ENCODE results near the gene PPP2R3A.
"Not testable (repeated sequence)": the region's sequence is repeated elsewhere in the genome, so short reads cannot be mapped to it uniquely, and the experiment has no call there.

Gene PPP2R3A

DNA sequence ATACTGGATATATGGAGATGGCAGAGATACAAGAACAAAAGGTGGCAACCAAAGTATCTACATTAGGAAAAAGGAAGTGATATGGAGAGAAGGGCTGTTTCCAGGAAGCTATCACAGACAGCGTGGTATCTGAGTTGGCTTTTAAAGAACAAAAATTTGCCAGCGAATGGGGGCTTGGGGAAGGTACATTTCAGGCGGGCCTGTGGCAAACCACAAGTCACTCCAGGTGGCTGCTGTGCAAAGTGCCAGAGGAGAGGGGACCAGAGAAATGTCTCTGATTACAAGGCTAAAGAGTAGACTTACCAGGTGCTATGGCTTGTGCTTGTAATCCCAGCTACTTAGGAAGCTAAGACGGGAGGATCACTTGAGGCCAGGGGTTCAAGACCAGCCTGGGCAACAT is 139.5 kb downstream of the PPP2R3A start:
- DNase-seq, result no peak

- DNase-seq, result no peak
Observed at GRCh38 chr3:136106101-136106500, 140.6 kb downstream of the PPP2R3A start.

DNA sequence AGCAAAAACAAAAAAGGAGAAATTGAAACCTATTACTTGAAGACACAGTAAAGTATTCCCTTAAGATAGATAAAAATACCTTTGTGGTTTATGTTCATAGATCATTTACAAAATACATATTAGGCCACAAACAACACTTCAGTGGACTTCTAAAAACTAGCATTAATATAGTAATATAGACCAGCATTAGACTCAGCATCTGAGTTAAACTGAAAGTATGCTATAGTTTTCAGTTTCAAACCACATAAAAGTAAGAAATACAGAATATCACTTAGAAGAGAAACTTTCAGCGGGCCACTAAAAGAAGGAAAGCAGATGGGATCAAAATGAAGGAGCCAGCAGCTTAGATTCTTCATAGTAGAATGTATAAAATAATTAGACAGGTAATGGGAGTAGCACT is 144.0 kb downstream of the PPP2R3A start:
- no peak for DNase-seq

GRCh38 chr3:136110481-136110880 is 145.0 kb downstream of the PPP2R3A start:
- no peak for DNase-seq

DNA sequence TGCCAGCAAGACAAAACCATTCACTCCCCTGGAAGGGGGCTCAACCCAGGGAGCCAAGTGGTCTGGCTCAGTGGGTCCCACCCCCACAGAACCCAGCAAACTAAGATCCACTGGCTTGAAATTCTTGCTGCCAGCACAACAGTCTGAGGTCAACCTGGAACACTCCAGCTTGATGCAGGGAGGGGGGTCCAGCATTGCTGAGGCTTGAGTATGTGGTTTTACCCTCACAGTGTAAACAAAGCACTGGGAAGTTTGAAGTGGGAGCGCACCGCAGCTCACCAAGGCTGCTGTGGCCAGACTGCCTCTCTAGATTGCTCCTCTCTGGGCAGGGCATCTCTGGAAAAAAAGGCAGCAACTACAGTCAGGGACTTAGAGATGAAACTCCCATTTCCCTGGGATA is 148.9 kb downstream of the PPP2R3A start:
- no peak for DNase-seq

DNA sequence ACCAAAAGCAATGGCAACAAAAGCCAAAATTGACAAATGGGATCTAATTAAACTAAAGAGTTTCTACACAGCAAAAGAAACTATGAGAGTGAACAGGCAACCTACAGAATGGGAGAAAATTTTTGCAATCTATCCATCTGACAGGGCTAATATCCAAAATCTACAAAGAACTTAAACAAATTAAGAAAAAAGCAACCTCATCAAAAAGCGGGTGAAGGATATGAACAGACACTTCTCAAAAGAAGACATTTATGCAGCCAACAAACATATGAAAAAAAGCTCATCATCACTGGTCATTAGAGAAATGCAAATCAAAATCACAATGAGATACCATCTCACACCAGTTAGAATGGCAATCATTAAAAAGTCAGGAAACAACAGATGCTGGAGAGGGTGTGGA is 153.8 kb downstream of the PPP2R3A start:
- not testable (repeated sequence) for DNase-seq

DNA sequence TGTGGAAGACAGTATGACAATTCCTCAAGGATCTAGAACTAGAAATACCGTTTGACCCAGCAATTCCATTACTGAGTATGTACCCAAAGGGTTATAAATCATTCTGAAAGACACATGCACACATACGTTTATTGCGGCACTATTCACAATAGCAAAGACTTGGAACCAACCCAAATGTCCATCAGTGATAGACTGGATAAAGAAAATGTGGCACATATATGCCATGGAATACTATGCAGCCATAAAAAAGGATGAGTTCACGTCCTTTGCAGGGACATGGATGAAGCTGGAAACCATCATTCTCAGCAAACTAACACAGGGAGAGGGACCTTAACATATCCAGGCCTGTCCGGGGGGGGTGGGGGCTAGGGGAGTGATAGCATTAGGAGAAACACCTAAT is 154.3 kb downstream of the PPP2R3A start:
- DNase-seq, result not testable (repeated sequence)

DNA sequence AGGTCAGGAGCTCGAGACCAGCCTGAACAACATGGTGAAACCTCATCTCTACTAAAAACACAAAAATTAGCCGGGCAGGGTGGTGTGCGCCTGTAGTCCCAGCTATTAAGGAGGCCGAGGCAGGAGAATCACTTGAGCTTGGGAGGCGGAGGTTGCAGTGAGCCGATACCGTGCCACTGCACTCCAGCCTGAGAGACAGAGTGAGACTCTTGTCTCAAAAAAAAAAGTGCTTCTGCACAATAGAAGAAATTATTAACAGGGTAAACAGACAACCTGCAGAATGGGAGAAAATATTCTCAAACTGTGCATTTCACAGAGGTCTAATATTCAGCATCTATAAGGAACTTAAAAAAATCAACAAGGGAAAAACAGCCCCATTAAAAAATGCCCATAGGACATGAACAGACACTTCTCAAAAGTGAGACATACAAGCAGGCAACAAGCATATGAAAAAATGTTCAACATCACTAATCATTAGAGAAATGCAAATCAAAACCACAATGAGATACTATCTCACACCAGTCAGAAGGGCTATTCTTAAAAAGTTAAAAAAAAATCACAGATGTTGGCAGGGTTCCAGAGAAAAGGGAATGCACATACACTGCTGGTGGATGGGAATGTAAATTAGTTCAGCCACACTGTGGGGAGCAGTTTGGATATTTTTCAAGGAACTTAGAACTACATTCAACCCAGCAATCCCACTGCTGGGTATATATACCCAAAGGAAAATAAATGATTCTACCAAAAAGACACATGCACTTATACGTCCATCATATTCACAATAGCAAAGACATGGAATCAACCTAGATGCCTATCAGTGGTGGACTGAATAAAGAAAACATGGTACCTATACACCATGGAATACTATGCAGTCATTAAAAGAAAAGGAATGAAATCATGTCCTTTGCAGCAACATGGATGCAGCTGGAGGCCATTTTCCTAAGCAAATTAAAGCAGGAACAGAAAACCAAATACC is 155.1 kb downstream of the PPP2R3A start:
- DNase-seq, result peak; percentile 79

DNA sequence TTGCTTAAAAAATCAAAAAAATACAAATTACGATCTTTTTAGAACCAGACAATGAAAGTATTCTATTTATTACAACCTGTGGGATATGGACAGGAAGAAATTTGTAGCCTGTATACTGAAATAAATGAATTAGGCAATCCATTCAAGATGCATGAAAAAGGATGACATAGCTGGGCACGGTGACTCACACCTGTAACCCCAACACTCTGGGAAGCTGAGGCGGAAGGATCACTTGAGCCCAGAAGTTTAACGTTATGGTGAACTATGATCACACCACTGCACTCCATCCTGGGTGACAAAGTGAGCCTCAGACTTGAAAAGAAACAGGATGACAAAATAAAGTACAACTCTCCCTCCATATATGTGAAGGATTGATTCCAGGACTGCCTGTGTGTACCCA is 156.5 kb downstream of the PPP2R3A start:
- no peak for DNase-seq

DNA sequence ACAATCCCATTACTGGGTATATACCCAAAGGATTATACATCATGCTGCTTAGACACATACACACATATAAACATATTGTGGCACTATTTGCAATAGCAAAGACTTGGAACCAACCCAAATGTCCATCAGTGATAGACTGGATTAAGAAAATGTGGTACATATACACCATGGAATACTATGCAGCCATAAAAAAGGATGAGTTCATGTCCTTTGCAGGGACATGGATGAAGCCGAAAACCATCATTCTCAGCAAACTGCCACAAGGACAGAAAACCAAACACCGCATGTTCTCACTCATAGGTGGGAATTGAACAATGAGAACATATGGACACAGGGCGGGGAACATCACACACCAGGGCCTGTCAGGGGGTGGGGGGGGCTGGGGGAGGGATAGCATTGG is 166.1 kb downstream of the PPP2R3A start:
- not testable (repeated sequence) for DNase-seq

DNA sequence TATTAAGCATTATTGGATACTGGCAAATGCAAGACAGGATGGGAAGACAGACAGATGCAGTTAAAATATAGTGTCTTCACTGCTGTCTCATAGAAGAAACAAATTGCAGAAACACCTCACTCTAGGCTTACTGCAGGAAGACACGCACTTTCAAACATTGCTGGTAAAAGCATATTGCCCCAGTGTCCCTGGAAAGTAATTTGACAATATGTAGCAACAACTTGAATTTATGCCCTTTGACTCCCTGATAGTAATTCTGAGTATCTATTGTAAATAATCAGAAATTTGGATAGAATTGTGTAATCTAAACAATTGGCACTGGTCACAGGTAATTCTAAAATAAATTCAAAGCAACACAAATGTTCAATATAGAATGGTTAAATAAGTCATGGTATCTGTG is 168.6 kb downstream of the PPP2R3A start:
- DNase-seq, result no peak

GRCh38 chr3:136135039-136135802 is 169.7 kb downstream of the PPP2R3A start:
- no peak for DNase-seq

- DNase-seq, result no peak
Observed at GRCh38 chr3:136136454-136136853, 170.9 kb downstream of the PPP2R3A start.

DNA sequence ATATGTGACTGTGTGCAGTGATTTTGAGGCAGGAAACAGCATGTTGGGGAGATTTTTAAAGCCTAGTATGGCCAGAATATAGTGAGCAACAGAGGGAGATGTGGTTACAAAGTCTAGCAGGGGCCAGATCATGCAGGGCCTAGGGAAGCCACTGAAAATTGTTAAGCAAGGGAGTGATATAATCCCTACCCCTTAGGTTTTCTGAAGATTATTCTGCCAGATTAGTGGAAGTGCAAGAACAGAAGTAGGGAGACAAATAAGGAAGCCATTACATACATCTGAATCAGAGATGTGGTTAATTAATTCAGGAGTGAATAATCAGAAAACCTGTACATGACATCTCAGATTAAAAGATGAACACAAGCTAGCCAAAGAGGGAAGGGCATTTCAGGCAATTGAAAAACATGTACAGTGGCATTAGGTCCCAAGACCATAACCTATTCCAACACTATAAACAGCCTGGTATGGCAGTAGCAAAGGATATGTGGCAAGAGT is 175.8 kb downstream of the PPP2R3A start:
- peak; percentile 25 for DNase-seq

GRCh38 chr3:136141891-136142290 is 176.4 kb downstream of the PPP2R3A start:
- no peak for DNase-seq

- peak; percentile 90 for DNase-seq
Observed at GRCh38 chr3:136142592-136142991, 177.1 kb downstream of the PPP2R3A start.

GRCh38 chr3:136144397-136144796 is 178.9 kb downstream of the PPP2R3A start:
- not testable (repeated sequence) for DNase-seq

- no peak for DNase-seq
Observed at GRCh38 chr3:136146981-136147729, 181.6 kb downstream of the PPP2R3A start.

DNA sequence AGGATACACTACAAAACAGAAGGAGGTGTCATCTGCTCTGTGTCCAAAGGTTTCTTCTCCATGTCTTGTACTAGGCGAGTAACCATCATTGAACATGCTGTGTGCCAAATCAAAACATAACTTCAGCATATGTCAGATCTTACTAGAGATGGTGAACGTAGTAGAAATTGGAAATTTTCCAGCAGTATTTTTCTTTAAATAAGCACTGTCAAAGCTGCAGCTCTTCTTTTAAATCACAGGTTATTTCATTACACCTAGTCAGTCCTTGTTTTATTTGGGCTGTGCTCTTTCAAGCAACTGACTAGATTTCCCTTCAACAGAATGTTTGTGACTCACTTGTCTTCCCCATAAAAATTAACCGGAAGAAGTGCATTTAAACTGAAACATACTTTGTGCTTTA is 184.1 kb downstream of the PPP2R3A start:
- peak; percentile 50 for DNase-seq

- no peak for DNase-seq
Observed at GRCh38 chr3:136151219-136151618, 185.7 kb downstream of the PPP2R3A start.

DNA sequence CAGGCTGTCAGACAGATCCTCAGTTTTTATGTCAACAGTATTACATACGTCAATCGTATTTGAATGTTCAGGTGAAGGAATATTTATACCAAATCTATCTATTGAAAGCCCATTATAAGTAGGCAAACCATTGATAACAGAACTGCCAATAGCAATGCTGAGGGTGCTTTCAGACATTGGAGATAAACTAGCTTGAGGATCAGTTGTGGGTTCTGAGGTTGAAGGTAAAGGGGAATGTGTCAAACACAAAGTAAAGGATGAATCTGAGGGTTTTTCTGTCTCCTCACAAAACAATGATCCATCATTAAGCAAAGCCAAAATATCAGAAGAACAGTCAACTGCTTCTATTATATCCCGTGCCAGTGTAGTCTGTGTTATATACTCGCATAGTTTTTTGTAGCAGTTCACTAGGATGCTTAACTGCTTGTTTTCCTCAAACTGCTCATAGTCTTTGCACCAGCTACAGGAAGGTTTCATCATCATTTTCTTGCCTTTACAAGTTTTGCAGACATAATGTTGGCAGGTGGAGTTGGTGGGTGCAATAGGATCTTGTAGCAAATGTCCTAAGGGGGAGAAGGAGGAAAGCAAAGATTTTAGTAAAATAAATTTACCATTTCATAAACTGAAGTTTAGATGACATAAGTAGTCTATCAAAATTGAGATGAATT is 186.8 kb downstream of the PPP2R3A start:
- DNase-seq, result no peak

DNA sequence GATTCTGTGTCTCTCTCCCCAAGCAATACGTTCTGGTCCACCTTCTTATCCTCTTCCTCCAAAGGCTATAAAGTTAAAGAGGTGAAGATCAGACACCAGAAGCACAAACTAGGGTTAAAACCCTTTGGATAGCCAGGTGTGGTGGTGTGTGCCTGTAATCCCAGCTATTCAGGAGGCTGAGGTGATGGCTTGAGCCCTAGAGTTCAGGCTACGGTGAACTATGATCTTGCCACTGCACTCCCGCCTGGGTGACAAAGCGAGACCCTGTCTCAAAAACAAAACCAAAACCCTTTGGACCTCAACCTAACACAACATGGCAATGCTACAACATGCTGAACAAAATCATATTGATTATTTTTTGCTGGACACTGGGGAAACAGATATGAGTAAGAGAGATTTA is 187.4 kb downstream of the PPP2R3A start:
- no peak for DNase-seq

Measured in fibroblast of skin of scalp (primary cell).